Retina (tissue), 1 donor: Measurements from ENCODE around the gene CELA2B.
"Not testable (repeated sequence)": the region's sequence is repeated elsewhere in the genome, so short reads cannot be mapped to it uniquely, and the experiment has no call there.

Source experiments
- DNase-seq: peaks from one replicate; pipeline ENCODE4 v3.0.0-alpha.2; 2016

CELA2B gene

GRCh38 chr1:15445390-15446122 is 30.3 kb upstream of the CELA2B start:
- no peak for DNase-seq

- no peak for DNase-seq
These were observed 29.7 kb upstream of the CELA2B start for GRCh38 chr1:15446212-15446611.

- no peak for DNase-seq
These were observed 26.9 kb upstream of the CELA2B start for GRCh38 chr1:15448877-15449462.

- DNase-seq: no peak
These were observed 26.3 kb upstream of the CELA2B start for GRCh38 chr1:15449567-15449966.

GRCh38 chr1:15451014-15451722 is 24.7 kb upstream of the CELA2B start:
- DNase-seq: no peak

GRCh38 chr1:15452216-15452615 is 23.7 kb upstream of the CELA2B start:
- DNase-seq: no peak

- DNase-seq: no peak
These were observed 22.9 kb upstream of the CELA2B start for GRCh38 chr1:15452866-15453571.

- no peak for DNase-seq
These were observed 22.2 kb upstream of the CELA2B start for GRCh38 chr1:15453734-15454133.

- no peak for DNase-seq
These were observed 21.6 kb upstream of the CELA2B start for GRCh38 chr1:15454256-15454655.

GRCh38 chr1:15455522-15455921 is 20.4 kb upstream of the CELA2B start:
- no peak for DNase-seq

- DNase-seq: no peak
These were observed 19.5 kb upstream of the CELA2B start, which contains the start of gene CELA2A for GRCh38 chr1:15456313-15456954. Gene CELA2A (plus strand): TSS chr1:15456732. CDS start chr1:15456754, 22 bp downstream.

GRCh38 chr1:15457585-15457984 is 18.3 kb upstream of the CELA2B start:
- DNase-seq: no peak

GRCh38 chr1:15458388-15458787 is 17.5 kb upstream of the CELA2B start:
- DNase-seq: not testable (repeated sequence)

- DNase-seq: no peak
These were observed 15.9 kb upstream of the CELA2B start for GRCh38 chr1:15459771-15460707.

GRCh38 chr1:15460708-15461095 is 15.2 kb upstream of the CELA2B start:
- no peak for DNase-seq

- not testable (repeated sequence) for DNase-seq
These were observed 12.7 kb upstream of the CELA2B start for GRCh38 chr1:15463064-15463800.

- DNase-seq: not testable (repeated sequence)
These were observed 12.0 kb upstream of the CELA2B start for GRCh38 chr1:15463926-15464322.

GRCh38 chr1:15465674-15466073 is 10.2 kb upstream of the CELA2B start:
- no peak for DNase-seq

- not testable (repeated sequence) for DNase-seq
These were observed 8.8 kb upstream of the CELA2B start for GRCh38 chr1:15466955-15467625.

GRCh38 chr1:15468145-15468544 is 7.8 kb upstream of the CELA2B start:
- DNase-seq: no peak
